ENCODE results near the gene TWIST2. TPM values are rescaled to one million over a fixed set of nuclear protein-coding genes. Genes with fewer than 3 reads are reported as not detected.

The TWIST2 gene
- total and polyA plus RNA-seq, 9 of the 15 experiments (the other 6 are each of a cell fraction or from before 2014, with no cell fraction given) = not detected

GRCh38 chr2:238851761-238852160 is 3.9 kb downstream of the TWIST2 start:
- H3K27me3 ChIP-seq (ENCODE audit: control insufficient read depth in 2 of 2, insufficient read depth in 2 of 2, low read length in 2 of 2) = peaks cover 6 to 42% of the 10 kb centered on the region in 2 experiments; a peak in 4 of 5 replicates
- DNase-seq (ENCODE audit: extremely low read depth in 1 of 4, low spot score in 3 of 4) (no peak), FAIRE-seq (no peak), ATAC-seq (no peak)
- ChIA-PET POLR2A (no interaction called here), CTCF (ENCODE audit: low intra/inter-chr PET ratio) (no interaction called here)
- H3K27ac ChIP-seq (ENCODE audit: extremely low read depth, low read depth, low read length) = no peak overlapping the region
- WGBS (ENCODE audit: insufficient coverage, low coverage, missing lambda C conversion rate) = 0% methylated on average over 3 of the region's 3 CpGs
- no peaks in the 10 kb centered on the region for H3K79me2 ChIP-seq (ENCODE audit: control insufficient read depth, insufficient read depth, low read length)
- H3K4me3 ChIP-seq = no peak overlapping the region
- no peaks in the 10 kb centered on the region for H3K36me3 ChIP-seq (ENCODE audit: control insufficient read depth, insufficient read depth, low read length)
- BruUV-seq (replicated peaks) = no TSS peak
- H4K20me1 ChIP-seq (replicated peaks; ENCODE audit: control insufficient read depth, insufficient read depth, low read length) = no peaks in the 10 kb centered on the region
- intact Hi-C loops (cut with micrococcal nuclease) (no loop called here), in situ Hi-C loops (cut with MboI) (no loop called here)
- H3K4me2 ChIP-seq (ENCODE audit: insufficient read depth, low read length) = no peak overlapping the region
- H3K9me1 ChIP-seq (ENCODE audit: control insufficient read depth, insufficient read depth, low read length) = no peaks in the 10 kb centered on the region
- TF ChIP-seq MCM2 (IDR thresholded peaks at IDR 0.05; ENCODE audit: low read depth) = no peak
- no peak for TF ChIP-seq POU5F1 (IDR thresholded peaks at IDR 0.05; ENCODE audit: borderline replicate concordance, low read depth, low read length, partially characterized antibody)
- no peak for TF ChIP-seq DIDO1 (tag; IDR thresholded peaks at IDR 0.05; ENCODE audit: low read depth)
- no peak for TF ChIP-seq EZH2 (IDR thresholded peaks at IDR 0.05; ENCODE audit: borderline replicate concordance, low read depth, low read length)
- no peak for TF ChIP-seq HMG20A (CRISPR knock-in tag; conservative IDR thresholded peaks at IDR 0.05)
- no peak for TF ChIP-seq ZNF431 (CRISPR knock-in tag; IDR thresholded peaks at IDR 0.05)
- no peak for TF ChIP-seq ZNF318 (IDR thresholded peaks at IDR 0.05; ENCODE audit: borderline replicate concordance in 1 of 2, low read depth in 1 of 2)
- no peak for TF ChIP-seq IFI16 (CRISPR knock-in tag; IDR thresholded peaks at IDR 0.05)
- TF ChIP-seq DDX20 (tag; IDR thresholded peaks at IDR 0.05; ENCODE audit: low read depth) = no peak
- no peak for TF ChIP-seq MAX (CRISPR knock-in tag; IDR thresholded peaks at IDR 0.05)
- TF ChIP-seq SREBF1 (IDR thresholded peaks at IDR 0.05; ENCODE audit: borderline replicate concordance, low read depth, low read length) = no peak
- H2AFZ ChIP-seq (ENCODE audit: low read depth, low read length) = no peak overlapping the region
- no peaks in the 10 kb centered on the region; a peak in 1 of 5 replicates for H3K4me1 ChIP-seq (replicated peaks in 1 of 2; ENCODE audit: control insufficient read depth in 2 of 2, insufficient read depth in 2 of 2, low read length in 2 of 2)
- no peak overlapping the region for H3K9ac ChIP-seq (ENCODE audit: insufficient read depth in 1 of 2, low read depth in 2 of 2, low read length in 2 of 2)
- no peaks in the 10 kb centered on the region for H3K9me3 ChIP-seq (replicated peaks; ENCODE audit: control insufficient read depth, insufficient read depth, low read depth, low read length)

All from K562 (cell line).